Inferior parietal cortex (tissue), 1 donor: ENCODE results near the gene SORCS1.

ENCODE experiments used
- DNase-seq: peaks from one replicate; pipeline ENCODE4 v3.0.0-alpha.2; 2016; ENCODE audit errors: extremely low spot score

Gene SORCS1

GRCh38 chr10:106746868-106747267 lies 417.6 kb downstream of the SORCS1 start:
- DNase-seq, result no peak

GRCh38 chr10:106741006-106741530 lies 423.4 kb downstream of the SORCS1 start:
- no peak for DNase-seq

- DNase-seq, result no peak
Measured at GRCh38 chr10:106740071-106740470, 424.4 kb downstream of the SORCS1 start.

DNA sequence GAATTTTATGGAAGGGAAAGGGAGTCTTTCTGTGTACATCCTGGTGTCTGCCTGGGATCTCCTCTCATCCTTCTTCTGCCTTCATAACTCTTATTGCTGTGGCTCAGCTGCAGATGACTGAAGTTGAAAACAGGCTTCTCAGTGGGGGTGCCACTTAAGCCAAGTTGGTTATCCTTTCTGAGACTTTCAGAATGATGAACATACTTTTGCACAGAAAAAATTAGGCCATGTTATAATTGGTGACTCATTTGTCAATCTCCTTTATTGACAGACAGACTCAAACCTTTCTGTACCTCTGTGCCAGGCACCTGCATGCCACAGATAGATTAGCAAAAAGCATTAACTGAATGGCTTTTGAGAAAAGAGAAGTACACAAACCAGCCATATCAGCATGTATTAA lies 430.3 kb downstream of the SORCS1 start:
- DNase-seq, result no peak

DNA sequence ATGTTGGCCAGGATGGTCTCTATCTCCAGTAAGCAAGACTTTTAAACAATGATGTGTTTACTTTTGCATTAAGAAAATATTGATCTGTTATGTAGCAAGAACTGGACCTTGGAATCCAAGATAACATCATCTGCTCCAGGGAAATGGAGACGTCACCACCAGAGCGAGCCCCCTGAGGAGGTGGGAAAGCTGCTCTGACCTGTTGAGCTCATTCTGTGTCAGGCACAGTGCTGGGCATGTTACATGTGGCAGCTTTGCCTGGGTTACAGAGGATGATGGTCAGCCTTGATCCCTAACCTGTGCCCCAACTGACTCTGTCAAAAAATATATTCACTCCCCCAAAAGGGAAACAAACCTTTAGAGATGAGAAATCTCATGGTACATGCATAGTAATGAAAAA lies 436.3 kb downstream of the SORCS1 start:
- DNase-seq, result no peak

DNA sequence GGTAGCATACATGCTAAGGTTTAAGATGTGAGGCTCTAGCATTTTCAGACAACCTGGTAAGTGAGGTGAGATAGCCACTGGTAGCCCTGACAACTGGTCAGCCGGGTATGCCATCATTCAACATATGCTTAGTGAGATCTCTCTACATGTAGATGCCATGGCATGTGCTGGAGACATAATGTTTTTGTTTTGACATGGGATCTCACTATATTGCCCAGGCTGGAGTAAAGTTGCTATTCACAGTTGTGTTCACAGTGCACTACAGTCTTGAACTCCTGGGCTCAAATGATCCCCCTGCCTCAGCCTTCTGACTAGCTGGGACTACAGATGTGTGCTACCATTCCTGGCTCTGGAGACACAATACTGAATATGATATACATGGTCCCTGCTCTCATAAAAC lies 437.3 kb downstream of the SORCS1 start:
- no peak for DNase-seq

DNA sequence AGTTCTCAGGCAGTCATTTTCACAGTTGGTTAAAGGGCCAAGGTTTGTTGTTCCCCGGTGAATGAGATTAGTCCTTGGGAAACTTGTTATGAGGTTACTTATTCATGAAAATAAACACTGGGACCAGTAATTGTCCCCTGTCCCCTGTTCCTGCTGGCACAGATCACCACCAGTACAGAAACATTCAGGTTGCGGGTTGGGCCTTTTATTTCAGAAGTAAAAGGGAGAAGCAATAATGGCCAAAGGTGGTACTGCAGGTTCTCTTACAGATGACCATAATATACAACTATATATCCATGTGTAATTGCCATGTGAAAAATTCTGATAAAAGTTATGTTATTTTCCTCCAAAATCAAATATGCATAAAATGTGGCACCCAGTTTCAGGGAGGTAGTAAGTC lies 442.0 kb downstream of the SORCS1 start:
- no peak for DNase-seq

- no peak for DNase-seq
Measured at GRCh38 chr10:106720683-106721082, 443.8 kb downstream of the SORCS1 start.

- DNase-seq, result no peak
Measured at GRCh38 chr10:106716381-106716780, 448.1 kb downstream of the SORCS1 start.

GRCh38 chr10:106714734-106715555 lies 449.6 kb downstream of the SORCS1 start:
- no peak for DNase-seq

DNA sequence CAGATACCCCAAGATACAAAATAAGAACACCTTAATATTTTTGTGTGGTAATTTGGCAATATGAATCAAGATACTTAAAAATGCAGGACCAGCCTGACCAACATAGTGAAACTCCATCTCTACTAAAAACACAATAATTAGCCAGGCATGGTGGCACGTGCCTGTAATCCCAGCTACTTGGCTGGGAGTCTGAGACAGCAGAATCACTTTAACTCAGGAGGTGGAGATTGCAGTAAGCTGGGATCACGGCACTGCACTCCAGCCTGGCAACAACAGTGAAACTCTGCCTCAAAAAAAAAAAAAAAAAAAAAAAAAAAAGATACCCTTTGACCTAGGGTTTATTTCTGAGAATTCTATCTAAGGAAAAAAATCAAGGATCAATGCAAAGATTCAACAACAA lies 450.7 kb downstream of the SORCS1 start:
- no peak for DNase-seq

DNA sequence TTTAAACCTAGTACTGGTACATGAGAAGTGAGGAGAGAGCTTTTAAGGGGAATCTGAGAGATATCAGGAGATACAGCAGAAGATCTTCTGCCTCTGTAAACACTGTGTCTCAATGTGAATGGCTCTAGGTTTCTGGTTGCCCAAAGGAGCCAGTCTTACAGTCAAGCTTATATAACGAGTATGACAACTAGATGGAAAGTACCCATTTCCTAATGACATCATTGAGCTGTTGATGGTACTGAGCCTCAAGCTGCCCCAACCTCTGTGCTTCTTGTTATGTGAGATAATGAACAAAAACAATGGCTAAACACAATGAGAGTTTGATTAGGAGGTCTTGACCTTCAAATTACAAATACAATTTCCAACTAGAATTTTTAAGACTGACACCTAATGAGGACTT lies 451.5 kb downstream of the SORCS1 start:
- DNase-seq, result no peak

- DNase-seq, result peak; percentile 42
Measured at GRCh38 chr10:106711313-106711906, 453.1 kb downstream of the SORCS1 start.

DNA sequence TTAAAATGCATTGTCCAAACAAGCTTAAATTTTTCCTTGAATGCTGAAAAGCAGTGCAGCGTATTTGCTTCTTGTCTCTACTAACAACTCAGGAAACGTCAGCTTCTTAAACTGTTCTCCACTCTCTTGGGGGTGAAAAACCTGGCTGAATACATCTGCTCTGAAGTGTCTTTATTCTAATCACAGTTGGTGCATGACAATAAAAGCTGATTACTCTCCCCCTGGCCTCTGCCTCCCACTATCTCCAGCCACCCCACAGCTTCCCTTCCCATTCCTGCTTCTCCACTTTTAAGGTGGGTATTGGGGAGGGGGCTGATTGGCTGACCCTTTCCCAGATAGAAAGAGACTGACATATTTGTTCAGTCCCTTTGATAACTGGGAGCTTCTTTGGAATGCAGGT lies 456.0 kb downstream of the SORCS1 start:
- DNase-seq, result no peak

- no peak for DNase-seq
Measured at GRCh38 chr10:106707657-106708056, 456.8 kb downstream of the SORCS1 start.

DNA sequence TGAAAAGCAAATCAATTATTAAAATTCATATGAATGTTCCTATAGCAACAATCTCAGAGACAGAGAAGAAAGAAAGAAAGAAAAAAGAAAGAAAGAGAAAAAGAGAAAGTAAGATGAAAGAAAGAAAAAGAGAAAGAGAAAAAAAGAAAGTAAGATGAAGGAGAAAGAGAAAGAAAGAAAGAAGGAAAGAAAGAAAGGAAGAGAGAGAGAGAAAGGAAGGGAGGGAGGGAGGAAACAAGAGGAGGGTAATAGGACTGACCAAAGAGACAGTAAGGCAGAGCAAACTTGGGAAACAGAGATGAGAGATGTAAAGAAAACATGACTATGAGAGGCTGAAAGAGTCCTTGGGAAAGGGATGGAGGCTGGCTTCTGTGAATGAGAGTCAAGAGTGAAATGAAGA lies 458.4 kb downstream of the SORCS1 start:
- DNase-seq, result no peak

GRCh38 chr10:106705681-106706100 lies 458.8 kb downstream of the SORCS1 start:
- DNase-seq, result peak; percentile 90

- DNase-seq, result no peak
Measured at GRCh38 chr10:106696239-106696638, 468.3 kb downstream of the SORCS1 start.

DNA sequence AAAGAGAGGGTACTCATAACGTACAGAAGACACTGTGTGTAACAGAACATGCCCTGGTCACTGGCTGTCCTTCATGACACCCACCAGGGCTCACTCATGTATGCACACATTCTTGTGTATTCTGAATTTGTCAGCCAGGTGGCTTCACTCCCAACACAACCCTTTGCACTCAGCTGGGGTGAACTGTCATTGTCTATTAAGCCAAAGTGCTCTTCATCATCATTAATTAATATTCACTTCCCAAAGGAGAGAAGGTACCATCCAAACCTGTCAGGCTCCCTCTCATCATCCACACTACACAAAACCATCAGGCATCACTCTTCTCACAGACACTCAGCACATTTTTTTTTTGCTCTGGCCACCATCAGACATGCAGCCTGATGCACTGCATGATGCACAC lies 469.8 kb downstream of the SORCS1 start:
- no peak for DNase-seq

GRCh38 chr10:106682175-106682574 lies 482.3 kb downstream of the SORCS1 start:
- peak; percentile 55 for DNase-seq

DNA sequence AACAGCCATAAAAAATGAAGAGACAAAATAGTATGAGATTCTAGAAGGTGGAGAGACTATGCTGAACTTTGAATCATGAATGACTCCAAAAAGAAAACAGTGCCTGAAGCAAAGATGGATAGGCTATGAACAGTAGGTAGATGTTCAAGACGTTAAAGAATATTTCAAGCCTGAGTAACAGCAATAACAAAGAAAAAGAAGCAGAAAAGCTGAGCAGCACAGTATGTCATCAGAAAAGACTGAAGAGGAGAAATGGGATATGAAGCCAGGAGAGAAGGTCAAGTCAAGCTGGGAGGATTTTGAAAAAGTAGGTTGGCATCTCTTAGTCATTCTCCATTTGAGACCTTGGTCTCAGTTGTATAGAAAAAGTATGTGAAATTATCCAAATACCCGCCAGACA lies 484.4 kb downstream of the SORCS1 start:
- DNase-seq, result no peak

- no peak for DNase-seq
Measured at GRCh38 chr10:106679314-106679713, 485.2 kb downstream of the SORCS1 start.

DNA sequence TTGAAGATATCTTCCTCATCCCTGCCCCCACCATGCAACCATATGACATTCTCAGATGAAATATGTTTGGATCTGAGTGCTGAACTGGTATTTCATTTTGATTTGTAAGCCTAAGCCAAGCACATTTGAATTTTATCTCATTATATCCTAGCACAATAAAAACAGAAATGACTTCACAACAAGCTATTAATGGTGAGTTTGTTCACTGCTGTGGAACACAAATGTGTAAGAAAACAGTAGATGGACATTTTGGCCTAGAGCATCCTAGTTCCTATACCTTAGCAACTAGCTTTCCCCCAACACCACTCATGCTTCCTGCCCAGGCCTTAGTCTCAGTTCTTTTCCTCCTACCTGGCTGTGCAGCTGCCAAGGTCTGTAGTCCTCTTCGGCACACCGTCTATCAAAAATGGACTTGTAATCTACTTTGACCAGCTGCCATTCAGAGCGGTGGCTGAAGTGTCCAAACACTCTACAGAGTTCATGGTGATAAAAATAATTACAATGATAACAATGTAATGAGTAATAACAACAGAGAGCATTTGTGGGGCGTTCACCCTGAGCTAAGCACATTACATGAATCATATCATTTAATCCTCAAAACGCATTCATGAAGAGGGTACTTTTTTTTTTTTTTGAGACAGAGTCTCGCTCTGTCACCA lies 491.9 kb downstream of the SORCS1 start:
- no peak for DNase-seq
